ENCODE data around the gene CAMK4.
"Not testable (repeated sequence)": the region's sequence is repeated elsewhere in the genome, so short reads cannot be mapped to it uniquely, and the experiment has no call there.

CAMK4 gene

DNA sequence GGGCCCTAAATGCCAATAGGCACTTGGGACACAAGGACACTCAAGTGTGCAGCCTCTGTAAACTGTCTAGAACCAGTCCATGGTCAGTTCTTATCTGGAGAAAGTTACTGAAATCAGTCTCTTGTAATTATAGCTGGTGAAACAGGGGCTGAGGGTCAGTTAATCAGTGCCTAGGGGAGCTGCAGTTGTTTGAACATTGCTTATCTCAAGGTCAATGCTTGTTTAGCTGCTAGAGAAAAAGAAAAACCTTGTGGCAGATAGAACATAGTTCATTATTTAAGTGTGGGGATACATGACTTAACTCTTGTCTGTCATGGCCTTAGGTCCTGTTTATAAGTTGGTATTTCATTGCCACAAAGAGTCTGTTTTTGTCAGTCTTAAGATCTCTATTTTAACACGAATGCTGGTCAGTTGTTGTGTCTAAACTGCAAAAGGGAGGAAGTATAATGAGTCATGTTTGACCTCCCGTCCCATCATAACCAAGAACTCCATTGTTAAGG is 180.1 kb downstream of the CAMK4 start:
- H3K27me3 ChIP-seq (ENCODE audit: insufficient read depth, poor library complexity, severe bottlenecking) = no peaks in the 10 kb centered on the region
- H3K4me3 ChIP-seq (replicated peaks; ENCODE audit: insufficient read depth, low read length) = no peak overlapping the region
- H3K27ac ChIP-seq (replicated peaks) = no peak overlapping the region
- TF ChIP-seq, protein P1, sequence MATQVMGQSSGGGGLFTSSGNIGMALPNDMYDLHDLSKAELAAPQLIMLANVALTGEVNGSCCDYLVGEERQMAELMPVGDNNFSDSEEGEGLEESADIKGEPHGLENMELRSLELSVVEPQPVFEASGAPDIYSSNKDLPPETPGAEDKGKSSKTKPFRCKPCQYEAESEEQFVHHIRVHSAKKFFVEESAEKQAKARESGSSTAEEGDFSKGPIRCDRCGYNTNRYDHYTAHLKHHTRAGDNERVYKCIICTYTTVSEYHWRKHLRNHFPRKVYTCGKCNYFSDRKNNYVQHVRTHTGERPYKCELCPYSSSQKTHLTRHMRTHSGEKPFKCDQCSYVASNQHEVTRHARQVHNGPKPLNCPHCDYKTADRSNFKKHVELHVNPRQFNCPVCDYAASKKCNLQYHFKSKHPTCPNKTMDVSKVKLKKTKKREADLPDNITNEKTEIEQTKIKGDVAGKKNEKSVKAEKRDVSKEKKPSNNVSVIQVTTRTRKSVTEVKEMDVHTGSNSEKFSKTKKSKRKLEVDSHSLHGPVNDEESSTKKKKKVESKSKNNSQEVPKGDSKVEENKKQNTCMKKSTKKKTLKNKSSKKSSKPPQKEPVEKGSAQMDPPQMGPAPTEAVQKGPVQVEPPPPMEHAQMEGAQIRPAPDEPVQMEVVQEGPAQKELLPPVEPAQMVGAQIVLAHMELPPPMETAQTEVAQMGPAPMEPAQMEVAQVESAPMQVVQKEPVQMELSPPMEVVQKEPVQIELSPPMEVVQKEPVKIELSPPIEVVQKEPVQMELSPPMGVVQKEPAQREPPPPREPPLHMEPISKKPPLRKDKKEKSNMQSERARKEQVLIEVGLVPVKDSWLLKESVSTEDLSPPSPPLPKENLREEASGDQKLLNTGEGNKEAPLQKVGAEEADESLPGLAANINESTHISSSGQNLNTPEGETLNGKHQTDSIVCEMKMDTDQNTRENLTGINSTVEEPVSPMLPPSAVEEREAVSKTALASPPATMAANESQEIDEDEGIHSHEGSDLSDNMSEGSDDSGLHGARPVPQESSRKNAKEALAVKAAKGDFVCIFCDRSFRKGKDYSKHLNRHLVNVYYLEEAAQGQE (IDR thresholded peaks at IDR 0.05; ENCODE audit: insufficient replicate concordance, low read depth) = no peak
- no peak for TF ChIP-seq SPI1 (IDR thresholded peaks at IDR 0.05; ENCODE audit: borderline replicate concordance, low read depth)
- TF ChIP-seq, protein P2, sequence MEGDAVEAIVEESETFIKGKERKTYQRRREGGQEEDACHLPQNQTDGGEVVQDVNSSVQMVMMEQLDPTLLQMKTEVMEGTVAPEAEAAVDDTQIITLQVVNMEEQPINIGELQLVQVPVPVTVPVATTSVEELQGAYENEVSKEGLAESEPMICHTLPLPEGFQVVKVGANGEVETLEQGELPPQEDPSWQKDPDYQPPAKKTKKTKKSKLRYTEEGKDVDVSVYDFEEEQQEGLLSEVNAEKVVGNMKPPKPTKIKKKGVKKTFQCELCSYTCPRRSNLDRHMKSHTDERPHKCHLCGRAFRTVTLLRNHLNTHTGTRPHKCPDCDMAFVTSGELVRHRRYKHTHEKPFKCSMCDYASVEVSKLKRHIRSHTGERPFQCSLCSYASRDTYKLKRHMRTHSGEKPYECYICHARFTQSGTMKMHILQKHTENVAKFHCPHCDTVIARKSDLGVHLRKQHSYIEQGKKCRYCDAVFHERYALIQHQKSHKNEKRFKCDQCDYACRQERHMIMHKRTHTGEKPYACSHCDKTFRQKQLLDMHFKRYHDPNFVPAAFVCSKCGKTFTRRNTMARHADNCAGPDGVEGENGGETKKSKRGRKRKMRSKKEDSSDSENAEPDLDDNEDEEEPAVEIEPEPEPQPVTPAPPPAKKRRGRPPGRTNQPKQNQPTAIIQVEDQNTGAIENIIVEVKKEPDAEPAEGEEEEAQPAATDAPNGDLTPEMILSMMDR (IDR thresholded peaks at IDR 0.05; ENCODE audit: insufficient read depth, low read length) = no peak
- no peak for TF ChIP-seq POLR2AphosphoS5 (IDR thresholded peaks at IDR 0.05; ENCODE audit: low read depth)
- no peak for TF ChIP-seq GABPA (IDR thresholded peaks at IDR 0.05; ENCODE audit: low read depth)
- no peak for DNase-seq (ENCODE audit: low read depth in 1 of 2, low spot score in 1 of 2)

- Histone ChIP-seq H3K4me3 (replicated peaks; ENCODE audit: insufficient read depth, low read length) (no peak overlapping the region), H3K27me3 (ENCODE audit: insufficient read depth, poor library complexity, severe bottlenecking) (no peaks in the 10 kb centered on the region), H3K27ac (replicated peaks) (no peak overlapping the region)
- TF ChIP-seq, protein P2 (IDR thresholded peaks at IDR 0.05; ENCODE audit: insufficient read depth, low read length) = no peak
- no peak for TF ChIP-seq GABPA (IDR thresholded peaks at IDR 0.05; ENCODE audit: low read depth)
- TF ChIP-seq SPI1 (IDR thresholded peaks at IDR 0.05; ENCODE audit: borderline replicate concordance, low read depth) = no peak
- DNase-seq (ENCODE audit: low read depth in 1 of 2, low spot score in 1 of 2) = no peak
Observed at GRCh38 chr5:111407562-111407961, 183.4 kb downstream of the CAMK4 start.

- H3K27ac ChIP-seq (replicated peaks) = no peak overlapping the region
- no peak overlapping the region for H3K4me3 ChIP-seq (replicated peaks; ENCODE audit: insufficient read depth, low read length)
- no peaks in the 10 kb centered on the region for H3K27me3 ChIP-seq (ENCODE audit: insufficient read depth, poor library complexity, severe bottlenecking)
- TF ChIP-seq POLR2AphosphoS5 (IDR thresholded peaks at IDR 0.05; ENCODE audit: low read depth) (no peak), GABPA (IDR thresholded peaks at IDR 0.05; ENCODE audit: low read depth) (no peak), SPI1 (IDR thresholded peaks at IDR 0.05; ENCODE audit: borderline replicate concordance, low read depth) (no peak)
- TF ChIP-seq, protein P2 (IDR thresholded peaks at IDR 0.05; ENCODE audit: insufficient read depth, low read length) = no peak
- TF ChIP-seq, protein P1 (IDR thresholded peaks at IDR 0.05; ENCODE audit: insufficient replicate concordance, low read depth) = no peak
- no peak for DNase-seq (ENCODE audit: low read depth in 1 of 2, low spot score in 1 of 2)
Observed at GRCh38 chr5:111408817-111409216, 184.6 kb downstream of the CAMK4 start.

GRCh38 chr5:111409266-111409665 is 185.1 kb downstream of the CAMK4 start:
- H3K4me3 ChIP-seq (replicated peaks; ENCODE audit: insufficient read depth, low read length); H3K27ac ChIP-seq (replicated peaks); DNase-seq (ENCODE audit: low read depth in 1 of 2, low spot score in 1 of 2); H3K27me3 ChIP-seq (ENCODE audit: insufficient read depth, poor library complexity, severe bottlenecking): not testable (repeated sequence)

DNA sequence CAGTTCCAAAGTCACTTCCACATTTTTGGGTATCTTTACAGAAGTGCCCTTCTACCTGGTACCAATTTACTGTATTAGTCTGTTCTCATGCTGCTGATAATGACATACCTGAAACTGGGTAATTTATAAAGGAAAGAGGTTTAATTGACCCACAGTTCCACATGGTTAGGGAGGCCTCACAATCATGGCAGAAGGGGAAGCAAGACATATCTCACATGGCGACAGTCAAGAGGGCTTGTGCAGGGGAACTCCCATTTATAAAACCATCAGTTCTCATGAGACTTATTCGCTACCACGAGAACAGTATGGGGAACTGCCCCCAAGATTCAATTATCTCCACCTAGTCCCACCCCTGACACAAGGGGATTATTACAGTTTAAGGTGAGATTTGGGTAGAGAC is 185.9 kb downstream of the CAMK4 start:
- DNase-seq (ENCODE audit: low read depth in 1 of 2, low spot score in 1 of 2); H3K27me3 ChIP-seq (ENCODE audit: insufficient read depth, poor library complexity, severe bottlenecking); H3K4me3 ChIP-seq (replicated peaks; ENCODE audit: insufficient read depth, low read length); H3K27ac ChIP-seq (replicated peaks): not testable (repeated sequence)

Data from HL-60 (cell line).